ENCODE measurements around the gene DSG3. TPM values are rescaled to one million over a fixed set of nuclear protein-coding genes. Genes with fewer than 3 reads are reported as not detected.

Gene DSG3, protein sequence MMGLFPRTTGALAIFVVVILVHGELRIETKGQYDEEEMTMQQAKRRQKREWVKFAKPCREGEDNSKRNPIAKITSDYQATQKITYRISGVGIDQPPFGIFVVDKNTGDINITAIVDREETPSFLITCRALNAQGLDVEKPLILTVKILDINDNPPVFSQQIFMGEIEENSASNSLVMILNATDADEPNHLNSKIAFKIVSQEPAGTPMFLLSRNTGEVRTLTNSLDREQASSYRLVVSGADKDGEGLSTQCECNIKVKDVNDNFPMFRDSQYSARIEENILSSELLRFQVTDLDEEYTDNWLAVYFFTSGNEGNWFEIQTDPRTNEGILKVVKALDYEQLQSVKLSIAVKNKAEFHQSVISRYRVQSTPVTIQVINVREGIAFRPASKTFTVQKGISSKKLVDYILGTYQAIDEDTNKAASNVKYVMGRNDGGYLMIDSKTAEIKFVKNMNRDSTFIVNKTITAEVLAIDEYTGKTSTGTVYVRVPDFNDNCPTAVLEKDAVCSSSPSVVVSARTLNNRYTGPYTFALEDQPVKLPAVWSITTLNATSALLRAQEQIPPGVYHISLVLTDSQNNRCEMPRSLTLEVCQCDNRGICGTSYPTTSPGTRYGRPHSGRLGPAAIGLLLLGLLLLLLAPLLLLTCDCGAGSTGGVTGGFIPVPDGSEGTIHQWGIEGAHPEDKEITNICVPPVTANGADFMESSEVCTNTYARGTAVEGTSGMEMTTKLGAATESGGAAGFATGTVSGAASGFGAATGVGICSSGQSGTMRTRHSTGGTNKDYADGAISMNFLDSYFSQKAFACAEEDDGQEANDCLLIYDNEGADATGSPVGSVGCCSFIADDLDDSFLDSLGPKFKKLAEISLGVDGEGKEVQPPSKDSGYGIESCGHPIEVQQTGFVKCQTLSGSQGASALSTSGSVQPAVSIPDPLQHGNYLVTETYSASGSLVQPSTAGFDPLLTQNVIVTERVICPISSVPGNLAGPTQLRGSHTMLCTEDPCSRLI
- total RNA-seq: not detected

DNA sequence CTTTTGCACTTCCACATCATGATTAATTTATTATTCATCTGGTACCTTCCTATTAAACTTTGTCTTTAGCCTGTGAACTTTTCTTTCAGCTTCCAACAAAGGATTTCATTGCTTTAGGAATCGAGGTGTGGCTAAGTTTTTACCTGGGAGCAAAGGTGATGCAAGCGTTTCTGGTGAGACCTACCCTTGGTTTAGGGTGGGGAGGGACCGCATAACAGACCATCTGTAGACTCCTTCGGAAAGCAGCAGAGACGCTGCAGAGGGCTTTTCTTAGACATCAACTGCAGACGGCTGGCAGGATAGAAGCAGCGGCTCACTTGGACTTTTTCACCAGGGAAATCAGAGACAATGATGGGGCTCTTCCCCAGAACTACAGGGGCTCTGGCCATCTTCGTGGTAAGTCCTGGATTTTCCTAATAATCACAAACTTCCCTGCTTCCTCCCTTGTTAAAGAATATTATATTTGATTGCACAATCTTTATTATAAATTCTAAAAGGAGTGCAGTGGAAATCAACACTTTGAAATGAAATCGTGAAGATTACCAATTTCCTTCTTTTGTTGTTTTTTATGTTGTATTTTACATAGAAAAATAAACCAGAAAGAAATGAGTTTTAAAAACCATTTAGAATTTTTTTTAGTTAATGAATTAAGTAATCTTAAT, at the start of gene DSG3:
TSS of gene DSG3 (plus strand) at position 212 of the 662 bp plus-strand sequence. CDS start at position 349, 137 bp downstream.
- Mint-ChIP-seq H3K27me3 (no peaks in the 10 kb centered on the region), H3K4me1 (ENCODE audit: low read depth in 2 of 2) (no peaks in the 10 kb centered on the region), H3K36me3 (no peaks in the 10 kb centered on the region), H3K9me3 (no peaks in the 10 kb centered on the region), H3K27ac (no peak within 1 kb of the TSS), H3K4me3 (no peak within 1 kb of the TSS)
- ATAC-seq: no peak
- no peak for DNase-seq (ENCODE audit: low spot score)

DNA sequence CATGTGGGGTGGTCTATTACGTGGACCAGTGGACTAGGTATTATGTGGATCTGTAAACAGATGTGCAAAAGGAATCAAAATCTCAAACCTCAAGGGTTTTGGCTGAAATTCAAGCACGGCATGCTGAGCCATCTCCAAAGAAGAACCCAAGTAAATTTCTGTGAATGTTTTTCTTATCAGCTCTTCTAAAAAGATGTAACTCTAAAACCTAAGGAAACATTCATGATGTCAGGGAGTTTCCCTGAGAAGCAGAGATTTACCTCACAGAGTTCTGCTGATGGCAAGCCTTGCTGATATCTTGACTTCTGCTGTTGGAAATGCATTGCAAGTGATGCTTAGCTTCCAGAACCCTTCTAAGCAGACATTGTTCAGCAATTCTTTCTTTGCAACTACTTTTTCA, 49.4 kb upstream of the DSG3 start:
- DNase-seq (ENCODE audit: low spot score) (no peak), ATAC-seq (no peak)
- no peaks in the 10 kb centered on the region for H3K4me1 Mint-ChIP-seq (ENCODE audit: low read depth in 2 of 2)
- H3K4me3 Mint-ChIP-seq: no peak overlapping the region
- no peak overlapping the region for H3K27ac Mint-ChIP-seq
- H3K9me3 Mint-ChIP-seq: no peaks in the 10 kb centered on the region
- no peaks in the 10 kb centered on the region for H3K27me3 Mint-ChIP-seq
- H3K36me3 Mint-ChIP-seq: no peaks in the 10 kb centered on the region

DNA sequence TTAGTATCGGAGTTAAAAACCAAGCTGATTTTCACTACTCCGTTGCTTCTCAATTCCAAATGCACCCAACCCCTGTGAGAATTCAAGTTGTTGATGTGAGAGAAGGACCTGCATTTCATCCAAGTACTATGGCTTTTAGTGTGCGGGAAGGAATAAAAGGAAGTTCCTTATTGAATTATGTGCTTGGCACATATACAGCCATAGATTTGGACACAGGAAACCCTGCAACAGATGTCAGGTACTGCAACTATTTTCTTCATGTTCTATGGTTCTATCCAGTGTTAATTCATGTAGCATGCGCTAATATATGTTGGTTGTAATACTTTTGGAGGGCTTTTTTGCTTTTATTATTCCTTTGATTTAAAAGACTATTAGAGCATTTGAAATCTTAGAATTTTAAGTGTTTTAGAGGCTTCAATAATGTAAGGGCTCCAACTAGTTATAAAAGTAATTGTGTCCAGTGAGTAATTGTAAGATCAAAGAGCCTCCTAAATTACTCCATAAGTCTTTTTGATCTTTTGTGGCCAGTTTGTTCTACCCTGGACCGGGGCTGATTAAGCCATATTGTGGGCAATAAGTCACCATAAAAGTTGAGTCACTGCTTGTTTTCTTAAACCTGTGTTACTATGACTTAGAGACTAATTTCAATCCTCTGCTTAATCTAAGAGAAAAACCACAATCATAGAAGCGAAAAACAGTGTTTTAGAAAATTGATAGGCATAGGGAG, 48.1 kb upstream of the DSG3 start:
- Mint-ChIP-seq H3K27me3 (no peaks in the 10 kb centered on the region), H3K4me1 (ENCODE audit: low read depth in 2 of 2) (no peaks in the 10 kb centered on the region), H3K27ac (no peak overlapping the region), H3K9me3 (no peaks in the 10 kb centered on the region), H3K4me3 (no peak overlapping the region), H3K36me3 (no peaks in the 10 kb centered on the region)
- DNase-seq (ENCODE audit: low spot score) (no peak), ATAC-seq (no peak)

DNA sequence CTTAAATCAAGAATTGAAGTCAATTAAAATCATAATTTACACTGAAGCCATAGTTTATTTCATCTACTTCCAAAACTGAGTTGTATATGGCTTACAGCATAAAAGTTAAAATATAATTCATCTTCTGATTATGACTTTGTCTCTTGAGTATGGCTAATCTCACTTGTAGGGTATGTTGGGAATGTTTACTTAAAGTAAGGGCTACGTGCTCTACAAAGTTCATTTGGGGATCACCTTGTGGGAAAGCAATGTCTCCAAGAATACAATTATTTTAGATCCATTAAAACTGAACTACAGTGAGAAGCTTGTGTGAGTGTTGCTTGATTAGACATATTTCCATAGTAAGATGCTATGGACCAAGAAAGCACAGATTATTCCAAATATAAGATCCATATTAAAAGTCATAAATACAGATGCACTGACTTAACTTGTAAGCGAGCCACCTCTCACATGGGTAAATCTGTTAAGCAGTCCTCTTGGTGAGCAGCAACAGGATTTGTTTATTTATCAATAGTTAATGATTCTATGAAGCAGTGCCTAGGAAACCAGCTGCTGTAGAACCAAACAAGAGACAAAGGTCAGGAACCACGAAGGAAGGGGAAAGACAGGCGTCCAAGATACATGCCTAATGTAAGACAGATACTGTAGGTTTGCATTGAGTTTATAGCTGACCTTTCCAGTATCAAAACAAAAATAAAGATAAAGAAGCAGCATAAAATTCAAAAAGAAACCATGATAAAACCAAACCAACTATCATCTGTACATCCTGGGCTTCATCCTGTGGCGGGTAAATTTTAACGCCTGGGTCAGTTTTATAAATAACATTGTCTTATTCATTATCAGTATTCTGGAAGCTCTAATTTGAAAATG, 46.1 kb upstream of the DSG3 start:
- Mint-ChIP-seq H3K36me3 (no peaks in the 10 kb centered on the region), H3K9me3 (no peaks in the 10 kb centered on the region), H3K27me3 (no peaks in the 10 kb centered on the region), H3K4me3 (no peak overlapping the region), H3K4me1 (ENCODE audit: low read depth in 2 of 2) (no peaks in the 10 kb centered on the region), H3K27ac (no peak overlapping the region)
- DNase-seq (ENCODE audit: low spot score) (no peak), ATAC-seq (no peak)

DNA sequence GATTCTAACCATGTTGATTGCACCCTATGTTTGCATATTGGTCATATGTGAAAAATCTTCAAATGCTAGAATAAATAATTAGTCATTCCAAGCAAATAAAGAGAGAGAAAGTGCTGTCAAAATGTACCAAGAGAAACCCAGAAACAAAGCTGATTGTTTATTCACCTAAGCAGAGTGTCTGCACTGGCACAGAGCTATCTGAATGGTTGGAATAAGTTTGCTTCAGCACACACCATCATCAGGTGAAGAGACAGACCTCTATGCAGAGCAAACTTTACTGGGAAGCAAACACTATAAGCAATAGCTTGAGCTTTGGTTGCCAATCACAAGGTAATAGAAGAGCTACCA, 45.5 kb upstream of the DSG3 start:
- Mint-ChIP-seq H3K4me3 (no peak overlapping the region), H3K27ac (no peak overlapping the region), H3K27me3 (no peaks in the 10 kb centered on the region), H3K4me1 (ENCODE audit: low read depth in 2 of 2) (no peaks in the 10 kb centered on the region), H3K36me3 (no peaks in the 10 kb centered on the region), H3K9me3 (no peaks in the 10 kb centered on the region)
- DNase-seq (ENCODE audit: low spot score) (no peak), ATAC-seq (no peak)

DNA sequence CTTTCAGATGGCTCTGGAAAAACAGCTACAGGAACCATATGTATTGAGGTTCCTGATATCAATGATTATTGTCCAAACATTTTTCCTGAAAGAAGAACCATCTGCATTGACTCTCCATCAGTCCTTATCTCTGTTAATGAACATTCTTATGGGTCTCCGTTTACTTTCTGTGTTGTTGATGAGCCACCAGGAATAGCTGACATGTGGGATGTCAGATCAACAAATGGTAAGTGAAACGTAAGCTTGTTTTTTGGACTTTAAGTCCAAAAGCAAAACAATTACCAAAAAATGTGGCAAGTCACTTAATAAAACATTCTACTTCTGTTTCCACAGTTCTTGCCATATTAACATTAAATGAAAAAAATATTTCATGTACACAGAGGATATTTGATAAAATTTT, 44.1 kb upstream of the DSG3 start:
- no peaks in the 10 kb centered on the region for H3K4me1 Mint-ChIP-seq (ENCODE audit: low read depth in 2 of 2)
- DNase-seq (ENCODE audit: low spot score) (no peak), ATAC-seq (no peak)
- no peaks in the 10 kb centered on the region for H3K9me3 Mint-ChIP-seq
- H3K27ac Mint-ChIP-seq: no peak overlapping the region
- H3K36me3 Mint-ChIP-seq: no peaks in the 10 kb centered on the region
- H3K27me3 Mint-ChIP-seq: no peaks in the 10 kb centered on the region
- no peak overlapping the region for H3K4me3 Mint-ChIP-seq

DNA sequence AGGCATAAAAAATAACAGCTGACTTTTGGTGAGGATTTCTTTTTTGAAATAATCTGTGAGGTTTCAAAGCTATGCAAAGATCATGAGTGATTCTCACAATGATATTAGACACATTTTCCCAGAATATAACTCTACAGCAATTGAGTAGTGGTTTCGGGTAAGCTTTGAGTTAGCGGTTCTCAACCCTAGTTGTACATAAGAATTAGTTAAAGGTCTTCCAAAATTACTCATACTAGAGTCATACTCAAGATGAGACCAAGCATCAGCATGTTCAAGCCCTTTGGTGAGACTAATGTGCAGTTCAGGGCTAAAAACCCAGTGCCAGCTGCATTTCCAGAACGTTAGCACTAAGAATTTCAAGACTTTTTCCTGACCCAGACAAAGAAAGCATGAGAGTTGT, 39.9 kb upstream of the DSG3 start:
- Mint-ChIP-seq H3K27me3 (no peaks in the 10 kb centered on the region), H3K36me3 (no peaks in the 10 kb centered on the region), H3K4me3 (no peak overlapping the region), H3K9me3 (peaks cover 3% of the 10 kb centered on the region), H3K27ac (no peak overlapping the region), H3K4me1 (ENCODE audit: low read depth in 2 of 2) (no peaks in the 10 kb centered on the region)
- ATAC-seq (no peak), DNase-seq (ENCODE audit: low spot score) (no peak)

DNA sequence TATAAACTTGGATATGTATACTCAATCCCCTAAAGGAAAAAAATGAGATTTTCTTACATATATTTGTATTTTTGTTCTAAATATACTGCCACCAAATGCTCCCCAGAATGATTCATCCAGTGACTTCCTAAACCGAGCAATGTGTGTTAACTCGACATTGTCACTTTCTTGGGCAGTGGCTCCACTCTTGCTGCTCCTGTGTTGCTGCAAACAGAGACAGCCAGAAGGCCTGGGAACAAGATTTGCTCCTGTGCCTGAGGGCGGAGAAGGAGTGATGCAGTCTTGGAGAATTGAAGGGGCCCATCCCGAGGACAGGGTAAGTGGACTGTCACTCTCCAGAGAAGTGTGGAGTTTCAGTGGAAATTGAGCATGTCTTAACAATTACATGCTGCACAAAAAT, 38.3 kb upstream of the DSG3 start:
- no peak for ATAC-seq
- H3K4me1 Mint-ChIP-seq (ENCODE audit: low read depth in 2 of 2): no peaks in the 10 kb centered on the region
- peaks cover 3% of the 10 kb centered on the region for H3K9me3 Mint-ChIP-seq
- no peaks in the 10 kb centered on the region for H3K36me3 Mint-ChIP-seq
- DNase-seq (ENCODE audit: low spot score): no peak
- H3K27ac Mint-ChIP-seq: no peak overlapping the region
- no peaks in the 10 kb centered on the region for H3K27me3 Mint-ChIP-seq
- no peak overlapping the region for H3K4me3 Mint-ChIP-seq

DNA sequence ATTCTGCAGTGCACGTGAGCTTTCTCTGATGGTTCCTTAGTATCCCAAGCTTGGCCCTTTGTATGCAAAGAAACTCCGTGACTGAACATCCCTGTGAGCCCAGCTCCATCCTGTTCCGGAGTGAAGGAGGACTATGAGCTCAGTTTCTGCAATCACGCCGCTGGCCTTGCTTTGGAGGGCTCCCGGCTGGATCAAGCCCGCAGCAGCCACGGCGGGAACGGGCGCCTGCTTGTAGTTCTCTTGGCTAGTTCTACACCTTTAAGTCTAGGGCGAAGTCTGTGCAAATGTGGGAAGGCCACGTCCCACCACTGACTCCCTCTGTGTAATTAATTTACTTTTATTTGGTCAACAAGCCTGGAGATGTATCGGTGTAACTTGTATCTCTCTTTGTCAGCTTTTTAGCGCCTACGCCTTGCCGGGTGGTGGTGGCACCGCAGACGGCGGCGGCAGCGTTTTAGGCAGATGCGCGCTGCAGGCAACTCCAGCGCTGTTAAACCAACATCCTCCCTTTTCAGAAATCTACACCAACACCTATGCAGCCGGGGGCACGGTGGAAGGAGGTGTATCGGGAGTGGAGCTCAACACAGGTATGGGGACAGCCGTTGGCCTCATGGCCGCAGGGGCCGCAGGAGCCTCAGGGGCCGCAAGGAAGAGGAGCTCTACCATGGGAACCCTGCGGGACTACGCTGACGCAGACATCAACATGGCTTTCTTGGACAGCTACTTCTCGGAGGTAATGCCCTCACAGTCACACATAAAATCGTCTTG, 36.6 kb upstream of the DSG3 start:
- DNase-seq (ENCODE audit: low spot score) (no peak), ATAC-seq (no peak)
- no peak overlapping the region for H3K27ac Mint-ChIP-seq
- H3K9me3 Mint-ChIP-seq: peaks cover 3% of the 10 kb centered on the region
- H3K4me3 Mint-ChIP-seq: no peak overlapping the region
- no peaks in the 10 kb centered on the region for H3K27me3 Mint-ChIP-seq
- H3K36me3 Mint-ChIP-seq: no peaks in the 10 kb centered on the region
- no peaks in the 10 kb centered on the region for H3K4me1 Mint-ChIP-seq (ENCODE audit: low read depth in 2 of 2)

DNA sequence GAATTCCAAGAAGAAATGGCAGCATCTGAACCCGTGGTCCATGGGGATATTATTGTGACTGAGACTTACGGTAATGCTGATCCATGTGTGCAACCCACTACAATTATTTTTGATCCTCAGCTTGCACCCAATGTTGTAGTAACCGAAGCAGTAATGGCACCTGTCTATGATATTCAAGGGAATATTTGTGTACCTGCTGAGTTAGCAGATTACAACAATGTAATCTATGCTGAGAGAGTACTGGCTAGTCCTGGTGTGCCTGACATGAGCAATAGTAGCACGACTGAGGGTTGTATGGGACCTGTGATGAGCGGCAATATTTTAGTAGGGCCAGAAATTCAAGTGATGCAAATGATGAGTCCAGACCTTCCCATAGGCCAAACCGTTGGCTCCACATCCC, 34.4 kb upstream of the DSG3 start:
- no peaks in the 10 kb centered on the region for H3K36me3 Mint-ChIP-seq
- no peaks in the 10 kb centered on the region for H3K27me3 Mint-ChIP-seq
- ATAC-seq: no peak
- H3K4me1 Mint-ChIP-seq (ENCODE audit: low read depth in 2 of 2): no peaks in the 10 kb centered on the region
- DNase-seq (ENCODE audit: low spot score): no peak
- H3K27ac Mint-ChIP-seq: no peak overlapping the region
- H3K4me3 Mint-ChIP-seq: no peak overlapping the region
- peaks cover 3% of the 10 kb centered on the region for H3K9me3 Mint-ChIP-seq

DNA sequence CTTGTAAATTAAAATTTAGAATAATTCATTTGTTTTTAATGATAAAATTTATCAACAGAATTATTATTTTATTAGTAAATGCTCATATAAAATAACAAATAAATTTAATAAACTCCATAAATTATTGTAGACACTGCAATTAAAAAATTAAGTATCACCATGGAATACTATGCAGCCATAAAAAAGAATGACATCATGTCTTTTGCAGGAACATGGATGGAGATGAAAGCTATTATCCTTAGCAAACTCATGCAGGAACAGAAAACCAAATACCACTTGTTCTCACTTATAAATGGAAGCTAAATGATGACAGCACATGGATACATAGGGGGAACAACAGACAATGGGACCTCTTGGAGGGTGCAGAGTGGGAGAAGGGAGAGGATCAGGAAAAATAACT, 29.7 kb upstream of the DSG3 start:
- DNase-seq (ENCODE audit: low spot score) (no peak), ATAC-seq (no peak)
- no peaks in the 10 kb centered on the region for H3K27me3 Mint-ChIP-seq
- no peak overlapping the region for H3K27ac Mint-ChIP-seq
- H3K36me3 Mint-ChIP-seq: no peaks in the 10 kb centered on the region
- no peak overlapping the region for H3K4me3 Mint-ChIP-seq
- no peaks in the 10 kb centered on the region for H3K9me3 Mint-ChIP-seq
- no peaks in the 10 kb centered on the region for H3K4me1 Mint-ChIP-seq (ENCODE audit: low read depth in 2 of 2)

DNA sequence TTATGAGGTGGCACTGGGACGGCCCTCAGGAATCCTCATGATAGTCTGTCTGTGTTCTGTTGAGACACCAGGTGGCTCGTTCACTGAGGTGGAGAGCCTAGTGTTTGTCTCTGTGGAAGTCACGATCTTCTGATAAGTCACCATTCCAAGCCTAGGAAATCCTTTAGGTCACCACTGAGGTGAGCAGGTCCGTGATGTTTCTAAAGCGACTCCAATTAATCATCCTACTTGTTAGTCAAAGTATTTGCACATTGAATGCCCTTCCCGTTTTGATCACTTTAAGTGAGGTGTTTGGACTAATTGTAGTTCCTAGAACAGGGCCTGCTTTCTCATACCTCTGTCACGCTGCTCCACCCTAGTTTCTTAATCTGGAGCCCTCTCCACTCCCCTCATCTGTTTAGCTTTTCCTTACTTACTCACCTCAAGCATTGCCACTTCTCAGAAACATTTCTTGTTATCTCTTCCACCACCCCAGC, 28.0 kb upstream of the DSG3 start:
- no peak overlapping the region for H3K4me3 Mint-ChIP-seq
- no peak for ATAC-seq
- H3K4me1 Mint-ChIP-seq (ENCODE audit: low read depth in 2 of 2): no peaks in the 10 kb centered on the region

More for the DNA sequence above, 28.0 kb upstream of the DSG3 start:
- H3K9me3 Mint-ChIP-seq: peaks cover 4% of the 10 kb centered on the region
- H3K27ac Mint-ChIP-seq: no peak overlapping the region
- no peaks in the 10 kb centered on the region for H3K36me3 Mint-ChIP-seq
- no peak for DNase-seq (ENCODE audit: low spot score)
- H3K27me3 Mint-ChIP-seq: no peaks in the 10 kb centered on the region

Data from natural killer cell treated with Interleukin-12 subunit alpha and Interleukin-12 subunit beta and Interleukin-15 and Interleukin-18, amount 100 ng/mL, for 72 hours (primary cell).